Epidermal melanocyte (primary cell): Measurements from ENCODE around the gene ANO1.

Source experiments
- DNase-seq: peaks from one replicate; pipeline ENCODE4 v3.0.0; 2011; ENCODE audit warnings: low spot score; ENCODE audit not compliant: insufficient read length

ANO1 gene

DNA sequence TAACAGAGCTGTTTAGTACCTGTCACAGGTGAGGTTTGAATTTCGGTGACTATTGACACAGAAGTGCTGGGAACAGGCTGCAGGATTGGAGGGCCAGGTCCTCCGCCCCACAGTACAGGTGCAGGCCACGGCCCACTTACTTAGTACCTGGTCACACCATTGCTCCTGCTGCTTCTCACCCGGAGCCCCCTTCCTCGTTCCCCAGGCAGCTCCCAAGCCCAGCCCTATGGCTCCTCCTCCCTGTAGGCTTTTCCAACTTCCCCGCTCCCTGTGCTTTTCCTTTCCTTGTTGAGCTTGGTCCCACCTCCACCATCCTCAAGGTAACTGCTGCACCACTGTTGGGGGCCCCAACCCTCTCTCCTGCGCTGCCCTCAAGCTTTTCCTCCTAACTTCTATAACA is 27.9 kb upstream of the ANO1 start:
- no peak for DNase-seq

DNA sequence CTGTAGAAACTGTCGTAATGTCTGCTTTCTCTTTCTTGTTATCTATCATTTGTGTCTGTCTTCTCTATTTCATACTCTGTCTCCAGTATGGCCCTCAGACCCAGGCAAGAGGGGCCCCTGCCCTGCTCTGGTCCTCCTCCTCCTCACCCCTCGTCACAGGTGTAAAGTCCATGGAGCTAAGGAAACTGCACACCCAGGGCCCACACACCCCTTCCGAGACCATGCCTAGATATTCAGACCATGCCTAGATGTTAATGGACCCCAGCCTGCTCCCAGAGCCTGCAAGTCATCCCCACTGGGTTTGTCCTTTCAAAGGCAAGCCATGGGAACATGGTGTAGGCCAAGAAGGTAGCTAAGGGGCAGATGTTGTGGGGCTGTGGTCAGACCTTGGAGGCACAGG is 24.1 kb upstream of the ANO1 start:
- no peak for DNase-seq

DNA sequence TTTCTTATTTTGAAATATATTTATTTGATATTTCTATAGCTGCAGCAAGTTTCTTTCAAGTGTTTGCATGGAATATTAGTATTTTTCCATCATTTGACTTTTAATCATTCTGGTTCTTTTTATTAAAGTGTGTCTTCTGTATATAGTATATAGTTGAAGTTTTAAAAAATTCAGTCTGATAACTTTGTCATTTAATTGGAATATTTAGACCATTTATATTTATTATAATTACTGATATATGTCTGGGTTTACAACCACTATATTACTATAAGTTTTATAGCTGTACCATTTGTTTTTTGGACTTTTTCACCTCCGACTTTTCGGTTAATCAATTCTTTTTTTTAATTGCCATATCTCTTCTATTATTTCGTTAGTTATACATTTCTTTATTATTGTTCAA is 22.7 kb upstream of the ANO1 start:
- no peak for DNase-seq

DNA sequence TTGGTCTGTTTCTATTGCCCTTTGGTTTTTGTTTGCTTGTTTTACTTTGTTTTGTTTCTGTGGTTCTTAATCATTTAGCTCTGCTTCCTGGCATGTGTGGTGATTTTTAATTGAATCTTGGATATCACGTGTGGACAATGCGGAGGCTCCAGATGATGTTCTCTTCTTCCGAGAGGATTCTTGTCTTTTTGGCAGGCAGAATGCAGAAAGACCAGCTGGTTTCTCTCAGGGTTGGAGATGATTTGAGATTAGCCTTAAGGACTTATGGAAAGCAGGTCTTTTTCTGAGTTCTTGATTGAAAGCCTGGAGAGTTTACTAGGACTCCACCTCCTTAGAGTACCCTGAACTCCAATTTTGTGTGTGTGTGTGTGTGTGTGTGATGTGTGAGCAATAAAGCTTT is 21.0 kb upstream of the ANO1 start:
- no peak for DNase-seq

DNA sequence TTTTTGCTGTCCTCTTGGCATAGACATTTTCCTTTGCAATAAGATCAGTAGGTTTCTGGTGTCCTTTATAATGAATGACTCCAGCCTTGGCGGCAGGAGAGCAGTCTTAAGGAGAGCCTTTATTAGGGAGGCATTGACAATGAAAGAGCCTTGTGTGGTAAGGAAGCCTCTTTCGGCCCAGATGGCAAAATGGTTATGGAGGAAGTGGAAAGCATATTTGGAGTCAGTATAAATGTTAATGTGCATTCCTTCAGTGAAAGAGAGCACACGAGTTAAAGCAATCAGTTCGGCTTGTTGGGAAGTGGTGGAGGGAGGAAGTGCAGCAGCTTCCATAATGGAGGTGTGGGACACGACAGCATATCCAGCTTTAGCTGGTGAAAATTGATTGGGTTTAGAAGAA is 18.1 kb upstream of the ANO1 start:
- DNase-seq = no peak

DNA sequence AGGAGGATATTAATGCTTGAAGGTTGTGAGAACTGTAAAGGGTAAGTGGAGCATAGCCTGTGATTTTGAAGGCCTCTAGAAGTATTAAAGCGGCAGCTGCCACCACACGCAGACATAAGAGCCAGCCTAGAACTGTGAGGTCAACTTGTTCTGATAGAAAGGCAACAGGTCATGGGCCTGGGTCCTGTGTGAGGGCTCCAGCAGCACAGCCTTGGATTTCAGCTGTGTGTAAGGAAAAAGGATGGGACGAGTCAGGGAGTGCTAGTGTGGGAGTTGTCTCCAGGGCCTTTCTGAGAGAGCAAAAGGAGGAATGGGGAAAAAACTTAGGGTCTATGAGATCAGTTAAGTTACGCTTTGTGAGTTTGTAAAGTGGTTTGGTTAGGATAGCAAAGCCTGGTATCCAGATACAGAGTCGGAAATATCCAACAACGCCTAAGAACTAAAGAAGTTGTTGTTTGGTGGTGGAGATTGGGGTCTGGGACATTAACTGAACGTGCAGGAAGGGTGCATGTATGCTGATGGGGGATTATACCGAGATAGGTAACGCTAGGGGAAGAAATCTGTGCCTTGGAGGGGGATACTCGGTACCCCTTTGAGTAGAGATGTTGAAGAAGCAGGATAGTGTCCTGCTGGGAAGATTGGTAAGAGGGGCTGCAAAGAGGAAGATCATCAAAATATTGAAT is 17.4 kb upstream of the ANO1 start:
- DNase-seq = no peak

DNA sequence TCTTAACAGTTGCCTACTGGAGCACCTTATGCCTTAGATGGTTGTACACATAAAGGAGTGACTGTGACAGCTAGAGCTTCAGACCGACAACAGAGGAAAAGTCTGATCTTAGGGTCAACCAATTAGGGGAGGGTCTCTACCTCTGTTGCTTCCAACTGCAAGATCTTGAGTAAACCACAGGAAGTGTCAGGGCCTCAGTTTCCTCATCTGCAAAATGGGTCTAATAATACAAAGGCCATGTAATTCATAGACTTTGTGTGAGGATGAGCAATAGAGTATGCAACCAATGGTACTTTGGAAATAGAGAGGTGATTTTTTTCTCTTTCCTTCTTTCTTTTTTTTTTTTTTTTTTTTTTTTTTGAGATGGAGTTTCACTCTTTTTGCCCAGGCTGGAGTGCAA is 16.4 kb upstream of the ANO1 start:
- no peak for DNase-seq

DNA sequence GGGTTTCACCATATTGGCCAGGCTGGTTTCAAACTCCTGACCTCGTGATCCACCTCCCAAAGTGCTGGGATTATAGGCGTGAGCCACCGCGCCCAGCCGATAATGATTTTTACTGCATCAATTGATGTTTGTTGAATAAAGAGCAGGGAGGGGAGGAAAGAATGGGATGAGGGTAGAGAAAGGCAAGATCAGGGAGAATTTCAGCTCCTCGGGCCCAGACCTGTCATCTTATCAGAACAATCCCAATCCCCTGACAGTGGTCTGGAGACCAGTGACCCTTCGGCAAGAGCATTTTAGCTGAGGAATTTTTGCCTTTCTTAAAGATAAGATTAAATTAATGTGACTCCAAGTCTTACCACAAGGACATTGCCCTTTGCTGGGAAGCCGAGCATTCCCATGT is 15.0 kb upstream of the ANO1 start:
- DNase-seq = no peak

DNA sequence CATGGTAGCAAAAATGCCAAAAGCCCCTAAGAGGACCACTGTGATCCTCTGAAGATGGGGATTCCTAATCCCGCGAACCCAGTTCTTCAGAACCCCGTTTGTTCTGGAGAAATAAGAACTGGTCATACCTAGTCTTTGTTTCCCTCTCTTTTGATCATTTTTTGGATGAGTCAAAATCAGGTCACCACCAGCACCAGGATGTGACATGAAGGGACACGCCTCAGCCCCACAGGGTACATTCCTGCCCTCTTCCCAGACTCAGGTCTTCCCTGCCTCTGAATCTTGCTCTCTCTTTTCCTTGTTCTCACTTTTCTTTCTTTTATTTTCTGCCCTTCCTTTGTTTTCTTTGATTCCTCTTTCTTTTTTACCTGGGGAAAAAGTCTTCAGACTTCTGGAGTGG is 14.6 kb upstream of the ANO1 start:
- no peak for DNase-seq

DNA sequence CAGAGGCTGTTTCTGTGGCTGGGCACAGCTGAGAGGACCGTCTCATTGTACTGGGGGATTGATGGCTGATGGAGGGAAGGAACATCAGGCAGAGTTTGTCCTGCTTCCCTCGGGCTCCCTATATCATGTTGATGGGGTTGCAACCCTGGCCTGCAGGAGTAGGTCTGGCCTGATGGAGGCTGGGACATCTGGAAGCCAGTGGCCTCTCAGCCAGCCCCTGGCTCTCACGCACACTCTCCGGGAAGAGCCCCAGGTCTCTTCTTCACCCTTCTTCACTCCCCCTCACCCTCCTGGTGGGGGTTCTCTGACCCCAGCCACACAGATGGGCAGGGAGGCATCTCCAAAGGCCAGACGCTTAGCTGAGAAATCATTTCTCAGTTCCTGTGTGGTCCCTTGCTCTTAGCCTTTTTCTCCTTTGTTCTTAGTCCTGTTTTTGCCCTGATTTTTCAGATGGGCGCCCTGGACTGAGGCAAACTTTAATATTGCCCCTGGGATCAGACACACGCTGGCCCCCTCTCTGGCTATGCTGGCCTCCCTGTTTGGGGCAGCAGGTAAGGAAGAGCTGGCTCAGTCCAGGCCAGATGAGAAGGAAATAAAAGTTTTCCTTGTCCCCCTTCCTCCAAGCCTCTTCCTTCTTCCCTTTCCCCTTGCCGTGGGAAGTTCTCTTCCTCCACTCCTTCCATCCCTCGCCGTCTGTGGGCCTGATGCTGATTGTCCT is 13.9 kb upstream of the ANO1 start:
- no peak for DNase-seq

DNA sequence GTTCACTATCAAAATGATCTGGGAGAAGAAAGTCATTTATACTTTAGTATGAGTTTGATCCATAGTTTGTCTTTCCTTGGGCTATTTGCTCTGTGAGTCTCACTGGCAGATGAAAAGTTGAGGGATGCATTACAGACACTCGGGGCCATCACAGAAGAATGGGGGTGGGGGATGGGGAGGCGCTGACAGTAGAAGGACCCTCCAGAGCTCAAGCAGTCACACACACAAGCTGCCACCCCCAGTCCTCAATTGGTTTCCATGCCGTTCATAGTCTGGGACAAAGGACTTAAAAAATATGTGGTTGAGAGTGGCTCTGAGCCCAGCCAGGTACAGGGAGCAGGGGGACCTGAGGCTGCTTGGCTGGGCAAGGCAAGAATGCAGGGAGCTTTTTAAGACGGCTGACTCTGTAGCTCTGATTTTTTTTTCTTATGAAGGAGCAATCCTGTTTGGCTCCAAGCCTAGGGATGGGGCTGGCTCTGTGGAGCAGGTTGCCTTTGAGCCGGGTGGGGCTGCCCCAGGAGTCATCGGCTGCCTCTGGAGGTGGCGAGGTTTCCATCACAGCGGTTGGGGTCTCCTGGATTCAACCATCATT is 13.3 kb upstream of the ANO1 start:
- no peak for DNase-seq

DNA sequence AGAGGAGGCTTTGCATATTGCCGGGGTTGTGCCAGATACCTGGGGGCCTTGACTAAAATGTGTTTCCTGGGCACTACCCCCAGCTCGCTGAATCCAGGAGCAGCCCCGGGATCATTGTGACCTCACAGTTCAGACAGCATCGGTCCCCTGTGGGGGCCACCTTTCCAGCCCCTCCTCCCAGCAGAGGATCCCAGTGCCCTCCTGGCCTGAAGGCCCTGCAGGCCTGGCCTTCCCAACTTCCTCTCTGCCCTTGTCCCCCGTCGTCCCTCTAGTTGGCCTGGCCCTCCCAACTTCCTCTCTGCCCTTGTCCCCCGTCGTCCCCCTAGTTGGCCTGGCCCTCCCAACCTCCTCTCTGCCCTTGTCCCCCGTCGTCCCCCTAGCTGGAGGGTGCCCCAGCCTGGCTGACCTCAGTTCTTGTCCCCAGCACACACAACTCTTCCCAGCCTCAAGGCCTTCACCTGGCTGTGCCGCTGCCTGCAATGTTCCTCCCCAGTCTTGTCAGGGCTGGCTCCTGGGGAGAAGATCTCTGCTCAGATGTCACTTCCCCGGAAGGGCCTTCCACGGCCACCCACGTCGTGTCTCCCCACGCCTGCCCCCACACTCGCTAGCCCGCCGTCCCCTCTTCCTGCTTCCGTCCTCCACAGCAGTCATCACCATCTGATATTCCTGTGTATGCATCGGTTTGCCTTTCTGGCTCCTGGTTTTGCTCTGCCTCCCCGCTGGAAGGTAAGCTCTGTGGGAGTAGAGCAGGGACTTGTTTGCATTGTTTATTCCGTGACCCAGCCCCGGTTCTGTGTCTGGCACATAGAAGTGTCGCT is 12.6 kb upstream of the ANO1 start:
- no peak for DNase-seq

DNA sequence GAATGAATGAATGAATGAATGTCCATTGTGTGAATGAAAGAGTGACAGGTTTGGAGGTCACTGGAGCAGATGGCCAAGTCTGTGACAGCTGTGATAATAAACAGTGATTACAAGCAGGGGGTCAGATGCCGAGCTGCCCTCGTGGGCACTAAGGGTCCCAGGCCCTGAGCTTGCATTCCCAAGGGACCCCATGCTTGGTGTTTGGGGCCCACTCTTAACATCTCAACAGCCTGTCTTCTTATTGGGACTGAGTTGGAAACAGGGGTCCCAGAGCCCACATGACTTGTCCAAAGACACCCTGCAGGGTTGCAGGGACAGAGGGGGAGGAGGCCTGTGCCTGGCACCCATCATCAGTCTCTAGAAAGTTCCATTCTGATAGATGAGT is 12.0 kb upstream of the ANO1 start:
- DNase-seq = no peak

DNA sequence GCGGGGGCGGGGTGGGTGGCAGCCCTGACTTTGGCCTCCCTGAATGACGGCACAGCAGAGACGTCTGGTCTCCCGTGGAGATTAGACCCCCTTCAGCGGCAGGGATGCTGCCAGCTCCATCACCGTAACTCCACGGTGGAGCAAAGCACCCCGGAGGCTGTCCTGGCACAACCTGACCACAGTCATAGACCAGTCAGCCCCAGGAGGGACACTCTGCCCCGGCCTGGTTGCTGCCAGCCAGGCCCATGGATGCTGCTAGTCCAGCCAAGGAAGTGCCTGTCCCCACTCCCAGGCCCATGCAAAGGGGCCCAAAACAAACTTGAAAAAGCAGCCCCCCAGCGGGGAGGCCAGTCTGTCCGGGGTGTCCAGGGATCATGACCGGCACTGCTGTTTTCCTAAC is 11.5 kb upstream of the ANO1 start:
- DNase-seq = no peak

DNA sequence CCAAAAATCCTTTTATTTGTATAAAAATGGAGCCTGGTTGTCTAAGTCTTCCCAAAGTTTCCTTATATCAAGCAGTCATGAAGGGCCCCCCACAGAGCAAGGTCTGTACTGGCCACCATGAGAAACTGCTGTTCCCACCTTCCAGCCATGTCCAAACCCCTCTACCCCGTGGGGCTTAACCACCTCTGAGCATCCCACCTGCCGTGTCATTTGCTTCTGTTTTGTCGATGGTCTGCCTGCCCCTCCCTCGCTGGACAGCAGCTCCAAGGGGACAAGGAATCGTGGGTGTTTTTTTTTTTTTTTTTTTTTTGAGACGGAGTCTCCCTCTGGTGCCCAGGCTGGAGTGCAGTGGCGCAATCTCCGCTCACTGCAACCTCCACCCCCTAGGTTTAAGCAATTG is 11.1 kb upstream of the ANO1 start:
- DNase-seq = no peak

DNA sequence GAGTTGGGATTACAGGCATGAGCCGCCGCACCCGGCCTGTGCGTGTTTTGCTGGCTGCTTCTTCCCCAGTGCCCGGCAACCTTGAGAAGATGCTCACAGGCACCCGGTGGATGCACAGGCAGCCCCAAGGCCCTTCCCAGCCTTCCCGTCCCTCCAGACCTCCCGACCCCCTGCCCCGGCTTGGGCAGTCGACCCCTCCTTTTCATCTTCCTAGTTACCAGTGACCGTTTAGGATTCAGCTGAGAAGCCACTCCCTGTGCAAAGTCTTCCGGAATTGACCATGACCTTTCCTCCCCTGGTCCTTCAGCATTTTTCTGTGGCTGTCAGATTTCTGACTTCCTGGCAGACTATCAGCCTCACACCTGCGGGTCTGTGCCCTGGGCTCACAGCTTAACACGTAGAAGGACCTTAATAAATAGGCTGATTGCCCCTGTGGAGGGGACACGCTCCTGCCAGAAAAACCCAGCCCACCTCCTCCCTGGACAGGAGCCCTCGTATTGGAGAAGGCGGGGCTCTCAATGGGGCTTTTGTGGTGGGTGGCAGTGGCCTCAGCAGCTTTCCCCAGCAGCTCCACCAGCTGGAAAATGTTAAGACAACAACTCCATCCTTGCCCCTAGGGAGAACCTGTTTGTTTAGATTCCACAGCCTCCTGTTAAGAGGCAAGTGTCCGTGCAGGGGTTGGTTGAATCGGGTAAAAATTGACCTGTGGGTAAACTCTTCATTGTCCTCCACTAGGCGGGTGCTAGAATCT is 10.4 kb upstream of the ANO1 start:
- DNase-seq = no peak

DNA sequence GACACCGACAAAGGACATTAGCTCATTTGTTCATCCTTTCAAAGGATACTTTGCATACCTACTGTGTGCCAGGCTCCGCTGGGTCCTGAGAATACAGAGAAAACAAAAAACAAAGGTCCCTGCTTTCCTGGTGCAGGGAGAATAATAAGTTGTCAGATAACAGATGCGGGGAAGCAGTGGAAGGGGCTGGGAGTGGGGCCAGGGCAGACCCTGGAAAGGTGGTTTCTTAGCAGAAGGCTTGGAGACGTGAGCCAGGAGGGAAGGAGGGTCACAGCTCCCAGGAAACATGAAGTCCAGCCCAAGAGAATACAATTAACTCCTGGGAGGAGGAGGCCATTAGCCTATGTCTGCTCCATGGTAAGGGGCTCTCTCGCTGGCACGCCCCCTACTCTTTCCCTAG is 9.8 kb upstream of the ANO1 start:
- no peak for DNase-seq

DNA sequence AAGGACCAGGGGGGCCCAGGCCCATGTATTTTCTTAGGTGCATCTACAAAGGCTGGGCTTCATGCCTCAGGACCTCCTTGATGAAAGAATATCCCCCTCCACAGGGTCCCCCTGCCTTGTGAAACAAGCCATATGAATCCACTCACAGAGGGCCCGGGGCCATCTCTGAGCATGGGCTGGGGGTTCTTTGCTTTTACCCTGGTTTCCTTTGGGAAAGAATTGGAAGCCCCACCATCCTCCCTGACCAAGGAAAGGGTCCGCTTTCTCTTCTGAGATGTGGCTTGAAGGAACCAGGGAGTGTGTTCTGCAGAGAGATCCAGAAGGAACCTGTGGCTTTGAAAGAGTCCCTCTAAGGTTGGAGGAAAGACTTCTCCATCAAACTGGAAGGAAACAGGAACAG is 9.2 kb upstream of the ANO1 start:
- no peak for DNase-seq

DNA sequence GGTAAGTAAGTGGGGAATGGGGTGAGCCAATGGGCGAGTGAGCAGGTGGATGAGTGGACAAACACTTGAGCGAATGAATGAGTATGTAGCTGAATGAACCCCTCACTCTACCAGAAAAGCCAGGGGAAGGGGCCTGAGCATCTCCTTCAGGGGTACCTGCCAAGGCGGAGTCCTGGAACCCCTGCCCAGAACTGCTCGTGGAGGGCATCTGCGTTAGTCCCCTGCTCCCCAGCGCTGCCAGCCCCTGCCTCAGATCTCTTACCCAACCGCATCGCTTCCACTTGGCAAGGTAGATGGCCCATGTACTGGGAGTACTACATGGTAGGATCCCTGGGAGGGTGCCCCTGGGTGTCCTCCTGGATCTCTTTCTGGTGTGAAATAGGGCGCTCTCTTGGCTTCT is 7.4 kb upstream of the ANO1 start:
- no peak for DNase-seq

DNA sequence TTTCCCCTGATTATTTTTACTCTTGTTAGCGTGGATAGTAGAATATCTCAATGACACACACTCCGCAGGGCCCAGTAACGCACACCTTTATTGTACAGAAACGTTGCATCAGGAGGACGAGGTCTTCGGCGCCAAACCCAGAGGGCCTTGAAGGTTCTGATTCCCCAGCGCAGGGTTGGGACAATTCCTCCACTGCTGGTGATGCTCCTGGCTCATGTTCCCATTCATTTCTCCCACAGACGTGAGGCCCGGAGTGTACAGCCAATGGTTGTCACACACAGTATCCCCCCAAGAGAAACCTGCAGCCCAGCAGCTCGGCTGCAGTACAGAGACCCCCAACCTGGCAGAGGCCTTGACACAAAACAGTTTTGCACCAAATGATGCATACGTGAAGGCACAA is 6.1 kb upstream of the ANO1 start:
- DNase-seq = no peak

DNA sequence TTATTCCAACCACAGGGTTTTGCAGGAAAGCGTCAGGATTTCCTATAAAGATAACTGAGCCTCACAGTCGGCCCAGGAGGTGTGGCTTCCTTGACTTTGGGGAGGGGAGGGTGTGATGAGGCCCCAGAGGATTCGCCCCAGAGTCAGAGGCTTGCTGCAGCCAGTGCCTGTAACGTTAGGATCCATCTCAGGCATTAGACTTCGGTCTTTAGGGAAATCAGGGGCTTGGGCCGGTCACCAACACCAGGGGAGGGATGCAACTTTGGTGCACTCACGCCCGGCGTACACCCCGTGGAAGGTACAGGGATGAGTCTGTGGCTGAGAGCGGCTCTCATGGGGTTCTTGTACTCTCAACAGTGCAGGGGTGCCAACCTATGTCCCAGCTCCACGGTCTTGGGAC is 5.7 kb upstream of the ANO1 start:
- no peak for DNase-seq
